ENCODE data around the gene TRIM8.

TRIM8 gene

DNA sequence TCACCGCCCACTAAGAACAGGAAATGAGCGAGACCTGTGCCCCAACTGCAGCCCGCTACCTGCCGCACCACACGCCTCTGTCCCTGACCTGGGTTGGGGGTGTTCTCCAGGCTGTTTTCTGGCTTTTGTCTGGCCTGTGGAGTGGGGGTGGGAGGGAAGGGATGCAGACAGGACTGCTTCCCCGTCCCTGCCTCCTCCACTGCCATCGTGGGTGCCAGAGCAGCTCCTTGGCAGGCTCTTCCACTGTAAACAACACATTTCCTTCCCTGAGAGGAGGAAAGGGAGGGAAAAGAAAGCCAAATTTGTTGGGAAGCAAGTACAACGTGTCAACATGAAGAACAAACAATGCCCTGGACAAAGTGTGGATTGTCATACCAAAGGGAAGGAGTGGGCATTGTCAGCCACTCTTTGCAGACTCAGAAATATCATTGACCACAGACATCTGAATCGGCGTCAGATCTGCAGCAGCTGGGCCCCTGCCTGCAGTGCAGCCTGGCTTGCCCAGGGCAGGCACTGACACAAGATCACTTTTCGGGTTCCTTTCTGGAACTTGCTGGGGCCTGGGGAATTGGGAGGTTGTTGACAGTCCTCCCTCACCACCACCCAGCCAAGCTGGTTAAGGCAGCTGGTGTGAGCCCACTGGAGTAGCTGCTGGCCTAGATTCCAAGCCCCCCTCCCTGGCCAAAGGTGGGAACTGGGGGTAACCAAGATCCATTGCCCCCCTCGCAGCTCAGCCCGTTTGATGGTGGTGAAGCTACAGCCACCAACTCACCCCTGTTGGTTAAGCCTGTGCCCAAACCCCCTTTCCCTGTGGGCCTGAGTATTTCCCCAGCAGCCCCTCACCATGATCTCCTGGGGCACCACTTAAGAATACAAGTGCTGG, 22.6 kb upstream of the TRIM8 start:
- Histone ChIP-seq H3F3A (ENCODE audit: low read depth) (no peaks in the 10 kb centered on the region), H3K9ac (ENCODE audit: low read depth, low read length, poor library complexity, severe bottlenecking) (peak overlapping the region; percentile 40), H2AFZ (ENCODE audit: low read length) (no peak overlapping the region), H3K27me3 (ENCODE audit: insufficient read depth, low read length, poor library complexity, severe bottlenecking) (no peaks in the 10 kb centered on the region), H3K79me2 (ENCODE audit: insufficient read depth, low read length) (no peaks in the 10 kb centered on the region), H3K9me3 (ENCODE audit: insufficient read depth, low read depth, low read length) (no peaks in the 10 kb centered on the region), H3K9me2 (replicated peaks; ENCODE audit: low read depth, low read length) (no peaks in the 10 kb centered on the region), H3K4me1 (ENCODE audit: insufficient read depth, low read length, poor library complexity, severe bottlenecking) (peaks cover 25% of the 10 kb centered on the region), H3K4me3 (ENCODE audit: low read length, poor library complexity, severe bottlenecking) (no peak overlapping the region), H3K4me2 (ENCODE audit: low read depth, low read length, poor library complexity, severe bottlenecking) (peak overlapping the region; percentile 7), H3K36me3 (ENCODE audit: insufficient read depth, low read length) (peaks cover 17% of the 10 kb centered on the region; the same call in 1 of the 2 replicates), H4K20me1 (ENCODE audit: insufficient read depth, low read length, poor library complexity, severe bottlenecking) (no peaks in the 10 kb centered on the region)
- TF ChIP-seq, protein P1, sequence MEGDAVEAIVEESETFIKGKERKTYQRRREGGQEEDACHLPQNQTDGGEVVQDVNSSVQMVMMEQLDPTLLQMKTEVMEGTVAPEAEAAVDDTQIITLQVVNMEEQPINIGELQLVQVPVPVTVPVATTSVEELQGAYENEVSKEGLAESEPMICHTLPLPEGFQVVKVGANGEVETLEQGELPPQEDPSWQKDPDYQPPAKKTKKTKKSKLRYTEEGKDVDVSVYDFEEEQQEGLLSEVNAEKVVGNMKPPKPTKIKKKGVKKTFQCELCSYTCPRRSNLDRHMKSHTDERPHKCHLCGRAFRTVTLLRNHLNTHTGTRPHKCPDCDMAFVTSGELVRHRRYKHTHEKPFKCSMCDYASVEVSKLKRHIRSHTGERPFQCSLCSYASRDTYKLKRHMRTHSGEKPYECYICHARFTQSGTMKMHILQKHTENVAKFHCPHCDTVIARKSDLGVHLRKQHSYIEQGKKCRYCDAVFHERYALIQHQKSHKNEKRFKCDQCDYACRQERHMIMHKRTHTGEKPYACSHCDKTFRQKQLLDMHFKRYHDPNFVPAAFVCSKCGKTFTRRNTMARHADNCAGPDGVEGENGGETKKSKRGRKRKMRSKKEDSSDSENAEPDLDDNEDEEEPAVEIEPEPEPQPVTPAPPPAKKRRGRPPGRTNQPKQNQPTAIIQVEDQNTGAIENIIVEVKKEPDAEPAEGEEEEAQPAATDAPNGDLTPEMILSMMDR (conservative IDR thresholded peaks at IDR 0.05; ENCODE audit: low read length): no peak
- no peak for TF ChIP-seq EZH2phosphoT487 (IDR thresholded peaks at IDR 0.05; ENCODE audit: borderline replicate concordance)

DNA sequence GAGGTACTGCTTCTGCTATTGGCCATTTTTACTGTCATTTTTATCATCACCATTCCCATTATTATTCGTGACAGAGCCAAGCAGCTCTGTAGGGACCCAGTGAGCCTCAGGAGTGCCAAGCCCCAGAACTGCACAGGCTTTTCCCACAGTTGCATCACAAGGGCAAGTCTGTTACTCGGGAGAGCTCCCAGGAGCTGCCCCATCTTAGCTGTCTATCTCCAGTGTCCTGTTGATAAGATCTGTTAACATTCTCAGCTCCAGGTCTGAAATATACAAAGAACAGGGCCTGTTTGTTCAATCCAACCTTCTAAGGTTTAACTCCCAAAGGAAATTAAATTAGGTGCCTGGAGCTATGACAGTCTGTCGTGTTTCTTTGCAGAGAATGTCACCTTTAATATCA, 20.2 kb upstream of the TRIM8 start:
- no peak overlapping the region for H2AFZ ChIP-seq (ENCODE audit: low read length)
- H3K4me2 ChIP-seq (ENCODE audit: low read depth, low read length, poor library complexity, severe bottlenecking): no peak overlapping the region
- no peak overlapping the region for H3K4me3 ChIP-seq (ENCODE audit: low read length, poor library complexity, severe bottlenecking)
- no peaks in the 10 kb centered on the region for H3K9me2 ChIP-seq (replicated peaks; ENCODE audit: low read depth, low read length)
- no peaks in the 10 kb centered on the region for H3K79me2 ChIP-seq (ENCODE audit: insufficient read depth, low read length)
- H3F3A ChIP-seq (ENCODE audit: low read depth): no peaks in the 10 kb centered on the region
- H4K20me1 ChIP-seq (ENCODE audit: insufficient read depth, low read length, poor library complexity, severe bottlenecking): no peaks in the 10 kb centered on the region
- no peaks in the 10 kb centered on the region for H3K27me3 ChIP-seq (ENCODE audit: insufficient read depth, low read length, poor library complexity, severe bottlenecking)
- peaks cover 20% of the 10 kb centered on the region for H3K4me1 ChIP-seq (ENCODE audit: insufficient read depth, low read length, poor library complexity, severe bottlenecking)
- no peaks in the 10 kb centered on the region for H3K9me3 ChIP-seq (ENCODE audit: insufficient read depth, low read depth, low read length)
- no peak for TF ChIP-seq EZH2phosphoT487 (IDR thresholded peaks at IDR 0.05; ENCODE audit: borderline replicate concordance)
- TF ChIP-seq, protein P1 (conservative IDR thresholded peaks at IDR 0.05; ENCODE audit: low read length): no peak
- H3K9ac ChIP-seq (ENCODE audit: low read depth, low read length, poor library complexity, severe bottlenecking): no peak overlapping the region
- peaks cover 1% of the 10 kb centered on the region; the same call in 1 of the 2 replicates for H3K36me3 ChIP-seq (ENCODE audit: insufficient read depth, low read length)

DNA sequence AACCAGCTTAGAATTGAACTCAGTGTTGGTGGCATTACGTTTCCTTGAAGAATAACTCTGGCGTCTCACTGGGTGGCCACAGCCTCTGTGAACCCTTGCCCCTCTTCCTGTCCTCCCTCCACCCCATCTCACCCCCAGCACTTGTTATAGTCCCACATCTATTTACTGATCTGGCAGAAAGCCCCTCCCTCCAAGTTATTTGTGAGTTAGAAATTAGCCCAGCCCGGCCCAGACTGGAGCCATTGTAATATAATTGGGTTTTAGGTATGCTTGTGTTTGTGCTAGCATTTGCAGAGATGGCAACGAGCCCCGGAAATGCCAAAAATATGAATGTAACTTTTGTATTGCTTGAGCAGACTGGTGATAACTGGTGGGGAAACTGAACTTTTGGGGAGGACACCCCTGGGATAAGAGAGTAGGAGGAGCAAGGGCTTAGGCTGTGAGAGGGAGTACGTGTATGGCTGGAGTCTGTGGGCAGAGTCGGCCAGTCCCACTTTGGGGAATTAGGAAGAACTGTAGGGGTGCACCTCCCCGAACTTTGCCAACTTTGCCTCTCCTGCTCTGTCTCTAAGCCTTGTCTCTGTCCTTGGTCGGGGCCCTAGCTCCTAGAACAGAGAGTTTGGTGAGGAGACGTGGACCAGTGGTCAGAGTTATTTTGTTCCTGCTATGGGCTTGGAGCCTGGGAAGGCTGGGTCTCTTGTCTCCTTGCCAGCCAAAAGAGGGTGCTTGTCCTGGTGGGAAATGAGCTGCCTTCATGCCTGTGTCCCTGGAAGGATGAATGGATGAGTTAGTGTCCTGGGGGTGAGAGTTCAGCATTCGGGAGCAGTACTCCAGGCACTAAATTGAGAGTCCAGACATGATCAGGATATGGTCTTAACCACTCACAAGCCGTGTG, 19.3 kb upstream of the TRIM8 start:
- no peaks in the 10 kb centered on the region for H3K9me2 ChIP-seq (replicated peaks; ENCODE audit: low read depth, low read length)
- no peak overlapping the region for H3K4me2 ChIP-seq (ENCODE audit: low read depth, low read length, poor library complexity, severe bottlenecking)
- no peak overlapping the region for H2AFZ ChIP-seq (ENCODE audit: low read length)
- no peaks in the 10 kb centered on the region for H3K9me3 ChIP-seq (ENCODE audit: insufficient read depth, low read depth, low read length)
- no peaks in the 10 kb centered on the region for H3K79me2 ChIP-seq (ENCODE audit: insufficient read depth, low read length)
- H3K4me3 ChIP-seq (ENCODE audit: low read length, poor library complexity, severe bottlenecking): no peak overlapping the region
- peaks cover under 1% of the 10 kb centered on the region; the same call in 1 of the 2 replicates for H3K36me3 ChIP-seq (ENCODE audit: insufficient read depth, low read length)
- H3K9ac ChIP-seq (ENCODE audit: low read depth, low read length, poor library complexity, severe bottlenecking): no peak overlapping the region
- H3K4me1 ChIP-seq (ENCODE audit: insufficient read depth, low read length, poor library complexity, severe bottlenecking): peaks cover 25% of the 10 kb centered on the region
- TF ChIP-seq, protein P1 (conservative IDR thresholded peaks at IDR 0.05; ENCODE audit: low read length): no peak
- no peak for TF ChIP-seq EZH2phosphoT487 (IDR thresholded peaks at IDR 0.05; ENCODE audit: borderline replicate concordance)
- H3K27me3 ChIP-seq (ENCODE audit: insufficient read depth, low read length, poor library complexity, severe bottlenecking): no peaks in the 10 kb centered on the region
- no peaks in the 10 kb centered on the region for H3F3A ChIP-seq (ENCODE audit: low read depth)
- no peaks in the 10 kb centered on the region for H4K20me1 ChIP-seq (ENCODE audit: insufficient read depth, low read length, poor library complexity, severe bottlenecking)

Data from Loucy (cell line).